NB4 (cell line): Measurements from ENCODE around the gene CTDSP2.

Experiments
- MAX ChIP-seq: IDR thresholded peaks from 2 replicates; pipeline ENCODE4 v1.6.1; 2011; ENCODE audit warnings: low read depth, low read length
- MYC ChIP-seq: IDR thresholded peaks from 2 replicates; pipeline ENCODE4 v1.6.1; 2011; ENCODE audit warnings: low read depth, low read length
- POLR2A ChIP-seq: IDR thresholded peaks from 2 replicates; pipeline ENCODE4 v1.6.1; 2011; ENCODE audit warnings: mild to moderate bottlenecking; ENCODE audit not compliant: insufficient read length; ENCODE audit errors: extremely low read depth
- TF ChIP-seq, protein P1 (sequence below): IDR thresholded peaks from one replicate; pipeline ENCODE4 v1.5.1; 2012; ENCODE audit warnings: low read depth, low read length

DNA sequence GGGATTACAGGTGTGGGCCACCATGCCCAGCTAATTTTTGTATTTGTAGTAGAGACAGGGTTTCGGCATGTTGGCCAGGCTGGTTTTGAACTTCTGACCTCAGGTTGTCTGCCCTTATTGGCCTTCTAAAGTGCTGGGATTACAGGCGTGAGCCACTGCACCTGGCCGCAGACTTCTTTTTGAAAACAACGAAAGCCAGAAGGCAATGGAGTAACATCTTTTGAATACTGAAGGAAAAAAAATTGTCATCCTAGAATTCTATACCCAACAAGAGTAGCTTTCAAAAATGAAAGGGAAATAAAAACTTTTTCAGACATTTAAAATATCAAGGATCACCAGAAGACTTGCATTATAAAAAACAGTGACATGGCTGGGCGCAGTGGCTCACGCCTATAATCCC, 38.7 kb upstream of the CTDSP2 start:
- no peak for TF ChIP-seq MAX
- TF ChIP-seq POLR2A, result no peak
- TF ChIP-seq, protein P1, sequence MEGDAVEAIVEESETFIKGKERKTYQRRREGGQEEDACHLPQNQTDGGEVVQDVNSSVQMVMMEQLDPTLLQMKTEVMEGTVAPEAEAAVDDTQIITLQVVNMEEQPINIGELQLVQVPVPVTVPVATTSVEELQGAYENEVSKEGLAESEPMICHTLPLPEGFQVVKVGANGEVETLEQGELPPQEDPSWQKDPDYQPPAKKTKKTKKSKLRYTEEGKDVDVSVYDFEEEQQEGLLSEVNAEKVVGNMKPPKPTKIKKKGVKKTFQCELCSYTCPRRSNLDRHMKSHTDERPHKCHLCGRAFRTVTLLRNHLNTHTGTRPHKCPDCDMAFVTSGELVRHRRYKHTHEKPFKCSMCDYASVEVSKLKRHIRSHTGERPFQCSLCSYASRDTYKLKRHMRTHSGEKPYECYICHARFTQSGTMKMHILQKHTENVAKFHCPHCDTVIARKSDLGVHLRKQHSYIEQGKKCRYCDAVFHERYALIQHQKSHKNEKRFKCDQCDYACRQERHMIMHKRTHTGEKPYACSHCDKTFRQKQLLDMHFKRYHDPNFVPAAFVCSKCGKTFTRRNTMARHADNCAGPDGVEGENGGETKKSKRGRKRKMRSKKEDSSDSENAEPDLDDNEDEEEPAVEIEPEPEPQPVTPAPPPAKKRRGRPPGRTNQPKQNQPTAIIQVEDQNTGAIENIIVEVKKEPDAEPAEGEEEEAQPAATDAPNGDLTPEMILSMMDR, result no peak
- TF ChIP-seq MYC, result no peak
